ENCODE measurements around the gene EPB41L4A.
"Not testable (repeated sequence)": the region's sequence is repeated elsewhere in the genome, so short reads cannot be mapped to it uniquely, and the experiment has no call there.

Gene EPB41L4A

GRCh38 chr5:112403069-112403468 lies 16.0 kb downstream of the EPB41L4A start:
- in situ Hi-C loops (cut with MboI; ENCODE audit: low sequenced_read_pairs), result no loop called here

GRCh38 chr5:112401924-112402323 lies 17.2 kb downstream of the EPB41L4A start:
- in situ Hi-C loops (cut with MboI; ENCODE audit: low sequenced_read_pairs), result no loop called here

- in situ Hi-C loops (cut with MboI; ENCODE audit: low sequenced_read_pairs), result no loop called here
Observed at GRCh38 chr5:112397690-112398089, 21.4 kb downstream of the EPB41L4A start.

GRCh38 chr5:112396430-112396829 lies 22.6 kb downstream of the EPB41L4A start:
- in situ Hi-C loops (cut with MboI; ENCODE audit: low sequenced_read_pairs), result no loop called here

DNA sequence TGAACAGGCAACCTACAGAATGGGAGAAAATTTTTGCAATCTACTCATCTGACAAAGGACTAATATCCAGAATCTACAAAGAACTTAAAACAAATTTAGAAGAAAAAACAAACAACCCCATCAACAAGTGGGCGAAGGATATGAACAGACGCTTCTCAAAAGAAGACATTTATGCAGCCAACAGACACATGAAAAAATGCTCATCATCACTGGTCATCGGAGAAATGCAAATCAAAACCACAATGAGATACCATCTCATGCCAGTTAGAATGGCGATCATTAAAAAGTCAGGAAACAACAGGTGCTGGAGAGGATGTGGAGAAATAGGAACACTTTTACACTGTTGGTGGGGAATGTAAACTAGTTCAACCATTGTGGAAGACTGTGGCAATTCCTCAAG lies 23.8 kb downstream of the EPB41L4A start:
- in situ Hi-C loops (cut with MboI; ENCODE audit: low sequenced_read_pairs), result not testable (repeated sequence)

GRCh38 chr5:112390327-112390726 lies 28.8 kb downstream of the EPB41L4A start:
- in situ Hi-C loops (cut with MboI; ENCODE audit: low sequenced_read_pairs), result no loop called here

GRCh38 chr5:112388739-112389138 lies 30.3 kb downstream of the EPB41L4A start:
- in situ Hi-C loops (cut with MboI; ENCODE audit: low sequenced_read_pairs), result no loop called here

DNA sequence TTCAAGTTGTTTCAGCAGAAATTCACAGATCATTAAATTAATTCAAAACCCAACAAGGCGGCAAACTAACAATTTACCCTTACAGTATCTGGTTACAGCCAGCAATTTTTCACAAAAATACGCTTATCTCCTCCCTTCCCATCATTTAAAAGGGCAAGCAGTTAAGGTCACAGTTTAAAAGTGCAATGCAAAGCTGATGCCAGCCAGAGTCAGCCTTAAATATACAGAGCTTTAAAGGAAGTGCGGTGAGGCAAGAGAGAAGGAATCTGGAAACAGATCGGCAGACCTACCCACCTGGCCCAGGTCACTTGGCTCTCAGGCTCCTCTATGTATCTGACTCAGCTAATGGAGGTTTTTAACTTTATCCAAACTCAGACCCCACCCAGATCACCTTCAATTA lies 31.0 kb downstream of the EPB41L4A start:
- in situ Hi-C loops (cut with MboI; ENCODE audit: low sequenced_read_pairs), result no loop called here

- in situ Hi-C loops (cut with MboI; ENCODE audit: low sequenced_read_pairs), result no loop called here
Observed at GRCh38 chr5:112386766-112387165, 32.3 kb downstream of the EPB41L4A start.

GRCh38 chr5:112385969-112386368 lies 33.1 kb downstream of the EPB41L4A start:
- in situ Hi-C loops (cut with MboI; ENCODE audit: low sequenced_read_pairs), result no loop called here

- in situ Hi-C loops (cut with MboI; ENCODE audit: low sequenced_read_pairs), result no loop called here
Observed at GRCh38 chr5:112385566-112385965, 33.5 kb downstream of the EPB41L4A start.

DNA sequence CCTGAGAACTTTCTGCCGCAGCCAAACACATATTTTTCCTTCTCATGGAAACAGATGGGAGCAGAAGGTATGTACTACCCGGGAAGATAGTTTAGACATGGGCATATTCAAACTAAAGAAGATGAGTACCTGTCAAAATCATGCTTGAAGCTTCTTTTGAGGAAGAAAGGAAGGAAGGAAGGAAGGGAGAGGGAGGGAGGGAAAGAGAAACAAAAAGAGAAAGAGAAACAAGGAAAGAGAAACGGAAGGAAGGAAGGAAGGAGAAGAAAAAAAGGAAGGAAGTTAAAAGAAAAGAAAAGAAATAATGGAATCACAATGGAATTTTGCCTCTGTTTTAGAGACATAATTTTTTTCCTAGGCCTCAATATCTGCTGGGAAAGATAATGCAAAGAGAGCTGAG lies 34.6 kb downstream of the EPB41L4A start:
- in situ Hi-C loops (cut with MboI; ENCODE audit: low sequenced_read_pairs), result no loop called here

DNA sequence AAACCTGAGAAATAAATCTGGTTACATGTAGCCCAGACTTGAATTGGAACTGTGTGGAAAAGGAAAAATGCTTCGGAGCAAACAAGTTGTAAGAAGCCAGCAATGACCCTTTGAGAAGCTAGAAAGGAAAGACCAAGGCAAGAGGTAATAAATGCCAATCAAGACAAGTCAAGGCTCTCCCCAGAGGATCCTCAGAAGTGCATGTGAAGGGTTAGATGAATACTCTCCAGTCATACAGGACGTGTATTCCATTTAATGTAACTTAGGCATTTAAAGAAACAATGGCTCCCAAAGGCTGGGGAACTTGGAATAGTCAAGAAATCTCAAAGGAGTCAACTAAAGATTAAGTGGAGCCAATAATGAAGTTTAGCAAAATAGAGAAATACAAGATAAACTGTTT lies 36.2 kb downstream of the EPB41L4A start:
- in situ Hi-C loops (cut with MboI; ENCODE audit: low sequenced_read_pairs), result no loop called here

- in situ Hi-C loops (cut with MboI; ENCODE audit: low sequenced_read_pairs), result no loop called here
Observed at GRCh38 chr5:112381521-112381920, 37.6 kb downstream of the EPB41L4A start.

- in situ Hi-C loops (cut with MboI; ENCODE audit: low sequenced_read_pairs), result no loop called here
Observed at GRCh38 chr5:112379542-112380325, 39.3 kb downstream of the EPB41L4A start.

GRCh38 chr5:112374818-112375217 lies 44.3 kb downstream of the EPB41L4A start:
- in situ Hi-C loops (cut with MboI; ENCODE audit: low sequenced_read_pairs), result no loop called here

DNA sequence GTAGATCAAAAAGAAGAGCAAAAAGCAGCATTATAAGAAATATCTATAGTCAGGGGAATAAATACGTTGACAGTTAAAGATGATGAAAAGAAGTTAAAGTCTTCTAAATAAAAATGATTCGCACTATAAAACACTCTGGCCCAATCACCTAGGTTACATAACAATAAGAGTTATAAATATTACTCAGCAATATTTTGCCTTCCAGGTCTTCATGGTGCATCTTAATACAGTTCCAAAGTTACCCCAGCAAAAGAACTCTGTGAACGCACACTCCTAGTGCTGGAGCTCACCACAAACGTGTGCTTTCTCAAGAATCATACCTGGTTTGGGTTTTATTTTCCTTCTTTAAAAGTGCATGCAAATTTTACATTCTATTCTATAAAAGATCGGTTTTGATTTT lies 44.7 kb downstream of the EPB41L4A start:
- in situ Hi-C loops (cut with MboI; ENCODE audit: low sequenced_read_pairs), result no loop called here

DNA sequence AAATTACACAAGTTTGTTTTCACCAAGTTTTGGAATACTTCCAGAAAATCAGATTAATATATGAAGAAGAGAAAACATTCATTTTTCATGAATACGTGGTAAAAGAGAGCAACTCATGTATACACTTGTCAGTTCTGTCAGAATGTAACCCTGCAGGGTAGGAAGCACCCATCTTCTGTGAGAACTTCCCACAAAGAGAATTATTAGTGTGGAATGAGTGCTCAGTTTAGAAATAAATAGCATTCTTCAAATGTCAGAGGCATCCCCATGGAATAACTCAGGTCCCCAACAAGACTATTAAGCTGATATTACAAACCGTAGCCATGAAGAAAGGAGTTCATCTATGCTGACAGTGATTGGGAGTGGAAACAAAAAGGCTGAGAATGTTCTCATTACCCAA lies 45.2 kb downstream of the EPB41L4A start:
- in situ Hi-C loops (cut with MboI; ENCODE audit: low sequenced_read_pairs), result no loop called here

- in situ Hi-C loops (cut with MboI; ENCODE audit: low sequenced_read_pairs), result no loop called here
Observed at GRCh38 chr5:112372543-112372942, 46.5 kb downstream of the EPB41L4A start.

DNA sequence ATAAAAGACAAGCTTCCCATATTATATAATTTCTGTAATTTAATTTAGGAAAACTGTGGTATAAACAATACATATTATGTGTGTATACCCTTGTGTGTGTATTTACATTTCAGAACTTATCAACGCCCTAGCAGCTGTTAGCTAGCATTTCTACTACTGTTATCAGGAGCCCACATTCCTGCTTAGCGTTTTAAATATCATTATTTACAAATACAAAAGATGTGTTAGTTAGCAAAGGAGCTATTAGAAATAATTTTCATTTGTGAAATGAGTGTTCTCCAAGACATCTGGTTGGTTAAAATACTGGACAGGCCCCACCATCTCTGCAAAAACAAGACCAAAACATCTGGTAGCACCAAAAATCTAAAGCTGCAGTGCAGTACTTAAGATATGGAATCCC lies 48.0 kb downstream of the EPB41L4A start:
- in situ Hi-C loops (cut with MboI; ENCODE audit: low sequenced_read_pairs), result no loop called here

- in situ Hi-C loops (cut with MboI; ENCODE audit: low sequenced_read_pairs), result no loop called here
Observed at GRCh38 chr5:112367400-112367799, 51.7 kb downstream of the EPB41L4A start.

DNA sequence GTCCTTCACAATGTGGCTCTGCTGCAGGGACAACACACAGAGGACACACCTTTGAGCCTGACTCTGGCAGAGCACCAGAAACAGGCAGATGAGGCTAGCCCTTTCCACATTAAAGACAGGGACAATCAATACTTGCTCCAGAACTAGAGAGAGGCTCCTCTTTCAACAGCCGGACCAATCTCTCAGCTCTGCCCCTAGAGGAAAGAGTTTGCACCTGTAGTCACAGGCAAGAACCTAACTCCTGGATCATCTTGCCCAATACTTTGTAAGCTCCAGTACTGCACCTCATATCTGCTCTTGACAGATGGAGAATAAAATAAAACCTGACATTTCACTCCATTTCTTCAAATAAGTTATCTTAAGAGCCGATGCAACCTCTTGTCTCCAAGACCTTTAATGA lies 52.1 kb downstream of the EPB41L4A start:
- in situ Hi-C loops (cut with MboI; ENCODE audit: low sequenced_read_pairs), result no loop called here

DNA sequence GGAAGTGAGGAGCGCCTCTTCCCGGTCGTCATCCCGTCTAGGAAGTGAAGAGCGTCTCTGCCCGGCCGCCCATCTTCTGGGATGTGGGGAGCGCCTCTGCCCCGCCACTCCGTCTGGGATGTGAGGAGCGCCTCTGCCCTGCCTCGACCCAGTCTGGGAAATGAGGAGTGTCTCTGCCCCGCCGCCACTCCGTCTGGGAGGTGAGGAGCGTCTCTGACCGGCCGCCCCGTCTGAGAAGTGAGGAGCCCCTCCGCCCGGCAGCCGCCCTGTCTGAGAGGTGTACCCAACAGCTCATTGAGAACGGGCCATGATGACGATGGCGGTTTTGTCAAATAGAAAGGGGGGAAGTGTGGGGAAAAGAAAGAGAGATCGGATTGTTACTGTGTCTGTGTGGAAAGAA lies 58.3 kb downstream of the EPB41L4A start:
- in situ Hi-C loops (cut with MboI; ENCODE audit: low sequenced_read_pairs), result not testable (repeated sequence)
